ENCODE results near the gene MPC1L.

MPC1L gene

GRCh38 chrX:40671126-40671525 lies 47.9 kb downstream of the MPC1L start:
- Histone ChIP-seq H3K9ac (ENCODE audit: insufficient read length, low read depth) (no peak overlapping the region), H3K36me3 (ENCODE audit: insufficient read depth, insufficient read length, low read length) (peaks cover 90% of the 10 kb centered on the region), H3K27me3 (ENCODE audit: insufficient read depth, insufficient read length) (no peaks in the 10 kb centered on the region), H3K4me3 (ENCODE audit: insufficient read length, low read depth) (no peak overlapping the region), H3K4me1 (ENCODE audit: insufficient read depth, insufficient read length) (no peaks in the 10 kb centered on the region), H3K9me3 (ENCODE audit: insufficient read depth, low read length) (no peaks in the 10 kb centered on the region)
- TF ChIP-seq ZNF274 (IDR thresholded peaks at IDR 0.05; ENCODE audit: low read depth, low read length) (no peak), YY1 (IDR thresholded peaks at IDR 0.05; ENCODE audit: insufficient read depth, insufficient read length) (no peak), SUZ12 (IDR thresholded peaks at IDR 0.05; ENCODE audit: extremely low read depth, insufficient read depth, insufficient read length) (no peak)
- no peak for DNase-seq (ENCODE audit: low read depth, low spot score)
